ENCODE measurements around the gene WDR20. TPM values are rescaled to one million over a fixed set of nuclear protein-coding genes. Genes with fewer than 3 reads are reported as not detected.

Gene WDR20
- total and polyA plus RNA-seq, 2 of the 8 experiments (the other 6 are each of a cell fraction or from before 2014, with no cell fraction given): 11.2 to 26.7 TPM

- Histone ChIP-seq H3K4me3 (ENCODE audit: extremely low read depth in 1 of 4, insufficient read depth in 2 of 4, low read depth in 3 of 4, low read length in 4 of 4) (no peak overlapping the region), H2BK12ac (ENCODE audit: low read depth, low read length) (no peak overlapping the region), H3K18ac (ENCODE audit: extremely low read depth, low read length) (no peak overlapping the region), H2BK5ac (ENCODE audit: low read depth, low read length) (no peak overlapping the region), H3K79me2 (ENCODE audit: control insufficient read depth in 1 of 2, insufficient read depth in 2 of 2, low read length in 2 of 2) (peaks cover under 1 to 12% of the 10 kb centered on the region in 2 experiments; a peak in 3 of 4 replicates), H3K9ac (replicated peaks in 1 of 4; ENCODE audit: extremely low read depth in 1 of 4, low read depth in 3 of 4, low read length in 3 of 4) (no peak overlapping the region), H3K9me3 (ENCODE audit: insufficient read depth in 2 of 2, low read depth in 1 of 2, low read length in 1 of 2) (no peaks in the 10 kb centered on the region), H3K36me3 (ENCODE audit: control insufficient read depth in 2 of 4, insufficient read depth in 4 of 4, low read length in 3 of 4) (peaks cover 0 to 4% (median under 1%) of the 10 kb centered on the region in 4 experiments; a peak in 4 of 8 replicates), H4K20me1 (replicated peaks in 1 of 2; ENCODE audit: control insufficient read depth in 1 of 2, insufficient read depth in 2 of 2, low read length in 2 of 2) (no peaks in the 10 kb centered on the region), H3K4me2 (ENCODE audit: insufficient read depth in 1 of 2, low read depth in 2 of 2, low read length in 2 of 2) (no peak overlapping the region), H3K4me1 (replicated peaks in 1 of 4; ENCODE audit: control insufficient read depth in 3 of 4, insufficient read depth in 4 of 4, low read length in 3 of 4) (peaks cover 0 to 8% (median 8%) of the 10 kb centered on the region in 4 experiments; a peak in 5 of 7 replicates), H3K23ac (ENCODE audit: insufficient read length) (no peak overlapping the region), H3K27me3 (replicated peaks in 1 of 4; ENCODE audit: control insufficient read depth in 3 of 4, extremely low read depth in 1 of 4, insufficient read depth in 3 of 4, low read length in 3 of 4) (no peaks in the 10 kb centered on the region), H3K4ac (replicated peaks; ENCODE audit: insufficient read length, low read depth, low read length) (no peak overlapping the region), H2BK15ac (ENCODE audit: low read length) (no peak overlapping the region), H2AK5ac (ENCODE audit: low read depth, low read length) (no peak overlapping the region), H3K14ac (ENCODE audit: insufficient read length) (no peak overlapping the region), H4K8ac (ENCODE audit: extremely low read depth, insufficient read depth, low read length) (no peak overlapping the region), H2BK120ac (replicated peaks; ENCODE audit: low read depth, low read length) (no peak overlapping the region), H3K56ac (replicated peaks; ENCODE audit: insufficient read length, low read depth, low read length) (no peak overlapping the region), H3K79me1 (ENCODE audit: low read depth, low read length) (no peaks in the 10 kb centered on the region), H4K5ac (ENCODE audit: insufficient read length, low read depth, low read length) (no peak overlapping the region), H3K27ac (ENCODE audit: low read depth, low read length) (no peak overlapping the region), H2AFZ (ENCODE audit: low read length) (no peak overlapping the region), H2BK20ac (ENCODE audit: low read length) (no peak overlapping the region), H3K23me2 (ENCODE audit: low read depth, low read length) (no peaks in the 10 kb centered on the region; the same call in 1 of the 2 replicates), H4K91ac (replicated peaks; ENCODE audit: insufficient read length, low read length) (no peak overlapping the region)
- POLR2A ChIA-PET (ENCODE audit: partially characterized antibody): interaction anchor here (1.2 to 2.4 kb wide), 5 partner anchors 10 to 87 kb away, joined by 3 to 6 read pairs (median 4); no protein-coding TSS in a partner anchor
- no peak for TF ChIP-seq ZNF274 (IDR thresholded peaks at IDR 0.05; ENCODE audit: borderline replicate concordance, extremely low read depth, low read length)
- TF ChIP-seq TBP (IDR thresholded peaks at IDR 0.05; ENCODE audit: low read depth, low read length): no peak
- no peak for TF ChIP-seq GABPA (IDR thresholded peaks at IDR 0.05; ENCODE audit: borderline replicate concordance, insufficient read depth, low read length)
- TF ChIP-seq BRCA1 (IDR thresholded peaks at IDR 0.05; ENCODE audit: low read depth, low read length): no peak
- no peak for TF ChIP-seq RAD21 (IDR thresholded peaks at IDR 0.05 in 1 of 2, conservative IDR thresholded peaks at IDR 0.05 in 1 of 2; ENCODE audit: low read depth in 2 of 2, low read length in 2 of 2)
- TF ChIP-seq CTBP2 (IDR thresholded peaks at IDR 0.05; ENCODE audit: borderline replicate concordance, insufficient read depth, insufficient read length, low read length): no peak
- TF ChIP-seq SIRT6 (IDR thresholded peaks at IDR 0.05; ENCODE audit: low read length): no peak
- TF ChIP-seq JUN (IDR thresholded peaks at IDR 0.05; ENCODE audit: low read depth, low read length): no peak
- no peak for TF ChIP-seq EGR1 (IDR thresholded peaks at IDR 0.05; ENCODE audit: borderline replicate concordance, low read depth, low read length)
- TF ChIP-seq SP4 (IDR thresholded peaks at IDR 0.05; ENCODE audit: low read length): no peak
- TF ChIP-seq, protein P1, sequence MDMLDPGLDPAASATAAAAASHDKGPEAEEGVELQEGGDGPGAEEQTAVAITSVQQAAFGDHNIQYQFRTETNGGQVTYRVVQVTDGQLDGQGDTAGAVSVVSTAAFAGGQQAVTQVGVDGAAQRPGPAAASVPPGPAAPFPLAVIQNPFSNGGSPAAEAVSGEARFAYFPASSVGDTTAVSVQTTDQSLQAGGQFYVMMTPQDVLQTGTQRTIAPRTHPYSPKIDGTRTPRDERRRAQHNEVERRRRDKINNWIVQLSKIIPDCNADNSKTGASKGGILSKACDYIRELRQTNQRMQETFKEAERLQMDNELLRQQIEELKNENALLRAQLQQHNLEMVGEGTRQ (IDR thresholded peaks at IDR 0.05; ENCODE audit: low read length): no peak
- no peak for TF ChIP-seq EP300 (IDR thresholded peaks at IDR 0.05; ENCODE audit: borderline replicate concordance in 1 of 2, low read depth in 2 of 2, low read length in 2 of 2)
- TF ChIP-seq BACH1 (IDR thresholded peaks at IDR 0.05; ENCODE audit: low read length): no peak
- CTCF ChIA-PET (ENCODE audit: partially characterized antibody): interaction anchor here (0.7 to 2.2 kb wide), 3 partner anchors 41 to 123 kb away, joined by 3 to 9 read pairs (median 4); no protein-coding TSS in a partner anchor
- DNase-seq (ENCODE audit: low read depth in 1 of 2, low spot score in 2 of 2) (no peak), FAIRE-seq (no peak)
- WGBS, 2 experiments (ENCODE audit: extremely low coverage in 1 of 2, insufficient coverage in 1 of 2, insufficient read length in 1 of 2, insufficient replicate concordance in 2 of 2, low coverage in 1 of 2, low lambda C conversion rate in 2 of 2, missing lambda C conversion rate in 1 of 2): 93% methylated on average over 3 of the region's 3 CpGs; no CpG with 5 or more reads in 1 of the 2 experiments
Observed at GRCh38 chr14:102090713-102091112, 49.0 kb upstream of the WDR20 start.
